GM18498 (cell line): ENCODE results near the gene CALML3.

ENCODE experiments used
- ATAC-seq: cut with Tn5 transposase; IDR thresholded peaks from one replicate; pipeline ENCODE4 v1.9.1; 2021; ENCODE audit warnings: mild to moderate bottlenecking, moderate library complexity; ENCODE audit not compliant: unreplicated experiment

Gene CALML3

DNA sequence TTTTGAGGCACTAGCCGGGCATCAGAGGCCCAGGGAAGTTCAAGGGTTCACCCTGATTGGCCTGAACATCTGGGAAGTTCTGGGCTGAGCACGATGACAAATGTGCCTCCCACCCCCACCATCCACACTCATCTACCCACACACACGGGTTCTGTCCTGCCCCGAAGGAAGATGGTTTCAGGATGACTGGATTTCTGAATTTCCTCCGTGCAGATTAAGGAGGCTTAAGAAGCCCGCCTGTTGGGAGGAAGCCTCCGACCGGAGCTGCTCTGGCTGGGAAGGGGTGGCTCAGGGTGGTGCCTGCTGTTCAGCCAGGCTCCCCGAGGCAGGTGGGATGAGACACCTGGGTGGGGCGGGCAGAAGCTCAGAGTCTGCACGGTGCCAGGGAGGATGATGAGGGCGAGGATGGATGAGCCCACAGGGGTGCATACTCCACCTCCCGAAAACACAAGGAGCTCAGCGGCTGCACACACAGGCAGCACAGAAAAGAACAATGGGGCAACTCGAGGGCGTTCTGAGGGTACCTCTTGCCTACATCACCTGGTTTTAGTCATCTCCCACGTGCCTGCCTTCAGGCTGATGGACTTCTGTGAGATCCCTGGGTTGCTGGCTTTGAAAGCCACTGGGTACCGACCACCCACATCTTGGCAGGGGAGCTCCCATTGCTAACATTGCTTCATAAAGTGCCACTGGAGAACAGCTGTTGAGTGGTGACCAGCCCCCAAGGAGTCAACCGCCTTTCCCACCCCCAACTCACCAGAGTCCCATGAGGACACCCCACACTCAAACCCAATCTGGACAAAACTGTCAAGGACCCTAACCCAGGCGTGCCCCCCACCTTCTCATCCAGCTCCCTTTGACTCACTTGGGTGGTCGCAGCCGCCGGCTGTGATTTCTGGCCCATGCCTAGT is 41.2 kb downstream of the CALML3 start:
- ATAC-seq = no peak

DNA sequence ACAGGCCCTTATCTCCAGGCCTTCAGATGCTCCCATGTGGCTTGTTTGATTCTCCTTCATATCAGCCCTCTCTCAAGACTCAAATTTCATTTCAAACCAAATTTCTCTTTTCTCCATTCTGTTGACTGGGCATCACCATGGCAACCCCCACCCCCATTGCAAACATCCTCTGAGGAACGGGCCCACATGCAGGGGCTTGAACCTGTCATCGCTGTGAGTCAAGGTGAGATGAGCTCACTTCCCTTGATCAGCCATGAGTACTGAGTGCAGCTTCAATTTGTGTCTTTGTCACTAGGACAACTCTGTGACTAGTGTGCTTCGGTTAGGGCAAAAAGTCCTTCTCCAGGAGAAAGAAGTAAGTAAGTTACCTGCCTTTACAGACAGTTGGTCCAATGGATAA is 41.9 kb downstream of the CALML3 start:
- no peak for ATAC-seq

DNA sequence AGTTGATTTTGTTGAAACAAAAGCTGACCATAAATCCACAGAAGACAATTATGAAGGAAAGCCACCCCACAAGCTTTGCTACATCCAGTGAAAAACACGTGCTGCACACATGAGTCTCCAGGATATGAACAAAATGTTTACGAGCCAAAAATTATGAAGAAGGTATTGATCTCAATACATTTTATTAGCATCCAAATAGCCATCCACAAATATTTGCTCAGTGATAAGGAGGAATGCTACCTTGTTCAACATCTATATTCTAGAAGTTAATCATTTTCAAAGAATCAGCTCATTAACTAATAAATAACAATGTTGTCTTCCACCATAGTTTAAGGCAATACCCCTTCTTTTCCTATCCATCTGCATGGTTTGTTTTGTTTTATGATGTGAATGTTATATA is 42.7 kb downstream of the CALML3 start:
- no peak for ATAC-seq

DNA sequence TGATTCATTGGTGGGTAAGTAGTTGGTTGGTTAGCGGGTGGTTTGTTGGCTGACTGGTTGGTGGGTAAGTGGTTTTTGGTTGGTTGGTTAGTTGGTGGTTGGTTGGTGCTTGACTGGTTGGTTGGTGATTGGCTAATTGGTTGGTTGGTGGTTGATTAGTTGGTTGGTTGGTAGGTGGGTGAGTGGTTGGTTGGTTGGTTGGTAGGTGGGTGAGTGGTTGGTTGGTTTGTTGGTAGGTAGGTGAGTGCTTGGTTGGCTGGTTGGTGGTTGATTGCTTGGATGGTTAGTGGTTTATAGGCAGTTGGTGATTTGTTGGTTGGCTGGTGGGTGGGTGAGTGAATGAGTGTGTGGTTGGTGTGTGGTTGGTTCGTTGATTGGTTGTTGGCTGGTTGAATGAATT is 44.2 kb downstream of the CALML3 start:
- ATAC-seq = no peak

DNA sequence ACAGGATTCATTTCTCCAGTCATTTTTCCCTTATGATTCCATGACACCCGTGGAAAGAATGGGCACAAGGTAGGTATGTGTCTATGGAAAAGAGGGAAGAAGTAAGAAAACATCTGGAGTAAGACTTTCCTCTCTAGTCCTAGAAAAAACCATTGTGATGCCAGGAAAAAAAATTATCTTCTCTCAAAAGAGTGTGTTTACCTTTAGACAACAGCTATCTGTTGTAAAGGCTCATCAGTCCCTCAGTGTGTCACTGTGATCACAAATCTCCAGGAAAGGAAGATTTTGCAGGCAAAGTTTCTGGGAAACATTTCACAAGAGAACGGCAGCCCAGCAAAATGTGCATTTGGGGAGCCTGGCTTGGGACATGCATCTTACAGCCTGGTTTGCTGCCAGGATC is 44.8 kb downstream of the CALML3 start:
- no peak for ATAC-seq

DNA sequence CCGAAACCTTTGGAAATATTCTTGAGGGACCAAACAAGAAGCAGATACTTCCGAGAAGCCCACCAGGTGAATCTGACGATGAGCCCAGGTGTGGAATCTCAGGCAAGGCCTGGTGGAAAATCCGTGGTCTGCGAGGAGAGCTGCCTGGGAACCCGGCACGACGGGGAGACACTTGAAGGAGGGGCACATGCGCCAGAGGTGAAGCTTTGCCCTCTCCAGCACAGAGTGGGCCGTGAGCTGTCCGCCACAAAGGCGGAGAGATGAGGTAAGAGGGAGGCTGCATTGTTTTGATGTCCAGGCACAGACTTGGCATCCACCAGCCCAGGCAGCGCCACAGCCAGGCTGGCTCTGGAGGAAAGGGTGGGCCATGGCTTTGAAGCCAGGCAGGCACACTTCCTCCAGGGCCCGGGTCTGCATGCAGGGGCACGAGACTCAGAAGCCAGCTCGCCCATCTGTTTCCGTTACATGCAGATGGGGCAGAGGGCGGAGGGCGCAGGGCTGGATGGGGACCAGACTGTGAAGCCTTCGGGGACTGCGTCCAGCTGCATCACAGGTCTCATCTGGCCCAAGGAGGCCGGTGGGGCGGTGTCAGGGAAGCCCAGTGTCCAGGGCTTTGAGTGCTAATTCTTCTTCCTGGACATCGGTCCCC is 45.4 kb downstream of the CALML3 start:
- ATAC-seq = no peak

DNA sequence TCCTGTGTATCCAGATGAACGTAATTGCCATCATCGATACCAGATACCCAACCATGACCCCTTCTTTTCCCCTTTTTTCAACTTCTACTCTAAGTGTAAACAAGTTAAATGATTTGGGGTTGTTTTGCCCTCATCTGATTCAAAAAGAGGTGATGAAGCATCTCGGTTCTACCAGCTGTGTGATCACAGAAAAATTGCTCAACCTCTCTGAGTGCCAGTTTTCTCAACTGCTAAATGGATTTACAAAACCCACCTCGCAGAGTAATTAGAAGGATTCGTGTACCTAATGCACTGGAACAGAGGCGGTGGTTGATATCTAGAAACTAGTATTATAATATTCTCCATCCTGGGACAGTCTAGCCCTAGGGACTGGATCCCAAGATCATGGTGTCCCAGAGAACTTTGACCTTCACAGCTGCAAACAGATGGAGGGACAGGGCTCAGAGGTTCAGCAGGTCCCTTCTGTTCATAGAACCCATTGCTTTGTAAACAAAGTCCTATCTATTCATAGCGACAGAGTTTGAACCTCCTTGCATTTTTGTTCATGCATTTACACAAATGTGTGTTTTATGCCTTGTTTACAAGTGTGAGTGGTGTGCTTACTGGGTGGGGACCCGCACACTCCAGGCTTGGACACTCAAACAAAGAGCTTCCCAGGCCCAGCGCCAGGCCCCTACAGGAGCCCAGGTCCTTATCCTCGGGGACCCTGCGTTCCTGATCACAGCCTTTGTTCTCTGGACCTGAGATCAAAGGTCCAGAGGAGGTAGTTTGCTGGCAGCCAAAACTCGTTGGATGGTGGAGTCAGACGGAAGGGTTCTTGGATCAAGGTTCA is 46.4 kb downstream of the CALML3 start:
- no peak for ATAC-seq

DNA sequence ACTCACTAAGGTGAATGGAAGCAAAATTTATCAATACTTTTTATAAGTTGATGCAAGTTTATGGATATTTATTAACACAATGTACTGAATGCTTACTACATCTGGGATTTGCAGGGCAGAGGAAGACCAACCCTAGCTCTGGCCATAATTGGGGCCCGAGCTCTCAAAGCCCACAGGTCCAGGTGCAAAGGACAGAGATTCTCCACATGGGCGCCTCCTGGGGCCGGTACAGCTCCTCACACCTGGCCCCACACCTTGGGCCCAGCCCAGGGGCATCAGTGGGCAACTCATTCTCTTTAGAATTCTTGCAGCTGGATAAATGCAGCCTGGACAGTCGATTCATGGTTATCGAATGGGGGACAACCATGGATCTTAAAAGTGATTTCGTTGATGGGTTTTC is 47.1 kb downstream of the CALML3 start:
- no peak for ATAC-seq

DNA sequence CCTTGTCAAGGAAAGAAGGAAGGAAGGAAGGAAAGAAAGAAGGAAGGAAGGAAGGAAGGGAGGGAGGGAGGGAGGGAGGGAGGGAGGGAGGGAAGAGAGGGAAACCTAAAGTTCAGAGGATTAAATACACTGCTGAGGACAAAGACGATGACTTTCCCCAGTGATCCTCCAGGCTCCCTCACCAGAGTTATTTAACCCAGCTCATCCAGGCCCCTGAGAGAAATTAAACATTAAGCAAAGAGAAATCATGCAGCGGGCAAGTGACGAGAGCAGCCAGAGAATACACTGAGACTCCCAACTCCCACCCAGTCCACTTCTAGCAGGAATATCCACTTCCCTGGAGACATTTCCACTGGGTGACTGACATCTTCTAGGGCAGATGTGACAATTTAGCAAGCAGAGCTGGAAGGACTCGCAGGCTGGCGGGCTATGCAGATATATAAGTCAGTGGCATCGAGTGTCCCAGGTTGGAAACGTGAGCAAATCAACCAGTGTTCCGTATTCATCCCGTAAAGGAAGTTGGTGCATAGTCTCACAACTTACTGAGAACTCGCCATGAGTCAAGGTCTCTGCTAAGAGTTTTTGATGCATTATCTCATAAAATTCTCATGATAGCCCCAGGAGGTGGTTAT is 48.7 kb downstream of the CALML3 start:
- no peak for ATAC-seq

DNA sequence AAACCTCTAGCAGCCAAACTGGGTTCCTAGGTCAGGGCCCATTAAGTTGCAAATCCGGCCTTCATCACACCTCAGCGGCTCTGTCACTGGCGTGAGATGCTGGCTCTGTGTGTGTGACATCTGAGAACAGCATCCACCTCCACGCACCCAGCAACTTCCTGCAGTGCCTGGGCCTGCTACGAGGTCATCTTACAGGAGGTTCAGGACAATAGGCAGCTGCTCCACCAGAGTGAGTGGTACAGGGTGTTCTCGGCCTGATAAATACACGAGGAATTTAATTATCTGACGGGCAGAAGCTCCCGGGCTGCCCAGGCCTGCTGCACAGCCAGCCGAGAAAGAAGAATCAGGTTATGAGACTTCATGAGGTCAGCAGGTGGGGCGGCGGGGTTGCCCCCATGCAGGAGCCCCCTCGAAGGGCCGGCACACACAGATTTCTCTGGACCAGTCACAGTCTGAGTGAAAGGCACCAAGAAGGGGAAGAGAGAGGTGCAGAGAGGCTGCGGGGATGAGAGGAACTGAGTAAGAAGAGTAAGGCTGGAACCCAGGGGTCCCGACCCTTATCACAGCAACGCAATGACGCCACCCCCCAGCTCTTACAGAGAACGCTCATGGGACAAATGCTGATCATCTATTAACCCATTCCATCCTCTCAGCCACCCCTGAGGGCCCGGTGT is 49.3 kb downstream of the CALML3 start:
- ATAC-seq = no peak

DNA sequence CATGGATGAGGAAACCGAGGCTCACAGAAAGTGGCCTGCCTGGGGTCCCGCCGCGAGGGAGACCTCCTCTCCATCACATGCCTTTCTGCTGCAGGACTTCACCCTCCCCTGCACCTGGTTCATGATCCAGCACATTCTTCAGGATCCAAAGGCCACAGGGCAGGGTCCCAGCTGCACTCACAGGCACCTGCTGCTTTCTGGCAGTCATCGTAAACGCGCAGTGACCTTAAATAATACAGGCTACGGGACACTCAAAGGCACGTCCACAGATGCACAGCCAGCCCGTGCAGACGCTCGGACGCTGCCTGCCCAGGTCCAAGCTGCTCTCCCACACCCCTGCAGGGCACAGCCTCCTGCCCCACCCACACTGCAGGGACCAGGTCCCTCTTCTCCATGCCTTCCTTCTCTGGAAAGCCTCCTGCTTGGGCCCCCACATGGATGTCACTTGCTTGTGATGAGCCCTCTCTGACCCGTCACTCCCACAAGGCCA is 49.9 kb downstream of the CALML3 start:
- no peak for ATAC-seq

DNA sequence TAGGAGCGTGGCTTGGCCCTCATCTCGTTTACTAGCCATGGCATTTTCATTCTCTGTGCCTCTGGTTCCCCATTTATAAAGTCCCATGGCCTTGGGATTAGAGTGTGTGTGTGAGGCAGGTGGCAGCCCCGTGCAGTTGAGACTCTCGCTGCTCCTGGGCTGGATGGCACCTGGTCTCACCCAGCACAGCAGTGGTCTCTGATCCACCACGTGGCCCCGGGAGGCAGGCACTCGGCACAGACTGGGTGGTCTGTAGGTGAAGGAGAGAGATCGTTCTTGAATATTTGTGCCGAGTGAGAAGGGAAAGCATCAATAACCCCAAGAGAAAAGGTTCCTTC is 50.4 kb downstream of the CALML3 start:
- no peak for ATAC-seq

DNA sequence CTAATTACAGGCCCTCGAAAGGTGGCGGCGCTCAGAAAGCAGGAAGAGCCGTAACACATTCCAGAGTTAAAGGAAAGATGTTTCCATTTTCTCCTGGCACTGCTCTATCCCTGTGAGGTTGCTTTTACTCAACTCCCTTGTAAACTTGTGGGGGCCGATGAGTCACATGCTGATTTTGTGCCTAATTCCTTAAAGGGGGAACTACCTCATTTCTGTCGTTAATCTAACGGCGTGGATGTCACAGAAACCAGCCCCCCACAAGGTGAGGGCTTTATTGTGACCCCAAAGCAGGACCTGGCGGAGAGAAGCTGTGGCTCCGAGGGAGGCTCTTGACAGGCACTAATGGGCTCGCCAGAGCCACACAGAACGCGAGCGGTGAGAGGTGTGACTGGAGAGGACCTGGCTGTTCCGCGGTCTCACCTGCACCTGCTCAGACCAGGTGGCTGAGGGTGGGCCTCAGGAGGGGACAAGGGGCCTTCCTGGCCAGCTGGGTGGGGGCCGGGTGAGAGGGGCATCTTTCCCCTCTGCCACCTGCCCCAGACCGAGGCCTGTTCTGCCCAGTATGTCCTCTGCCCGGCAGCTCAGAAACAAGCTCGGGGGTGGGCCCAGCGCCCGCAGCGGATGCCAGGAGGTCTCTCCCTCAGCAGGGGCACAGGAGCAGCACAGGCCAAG is 50.9 kb downstream of the CALML3 start:
- no peak for ATAC-seq

DNA sequence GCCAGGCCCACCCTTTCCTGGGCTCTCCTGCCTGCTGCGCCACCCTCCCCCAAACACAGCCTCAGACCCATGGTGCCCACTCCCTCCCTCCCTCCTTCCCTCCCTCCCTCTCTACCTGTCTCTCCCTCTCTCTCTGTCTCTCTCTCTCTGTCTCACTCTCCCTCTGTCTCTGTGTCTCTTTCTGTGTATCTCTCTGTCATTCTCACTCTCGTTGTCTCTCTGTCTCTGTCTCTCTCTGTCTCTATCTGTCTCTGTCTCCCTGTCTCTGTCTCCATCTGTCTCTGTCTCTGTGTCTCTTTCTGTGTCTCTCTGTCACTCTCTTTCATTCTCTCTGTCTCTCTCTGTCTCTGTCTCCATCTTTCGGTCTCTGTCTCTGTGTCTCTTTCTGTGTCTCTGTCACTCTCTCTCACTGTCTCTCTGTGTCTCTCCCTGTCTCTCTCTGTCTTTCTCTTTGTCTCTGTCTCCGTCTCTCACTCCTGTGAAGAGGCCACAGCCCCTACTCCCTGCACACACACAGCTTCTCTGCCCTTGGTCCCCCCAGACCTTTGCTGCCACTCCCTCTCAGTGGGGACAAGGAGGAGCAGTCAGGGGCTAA is 51.5 kb downstream of the CALML3 start:
- no peak for ATAC-seq
